DOHH2 (cell line): ENCODE data around the gene SLC35G3.

Source experiments
- CTCF ChIP-seq: fragments of 200-600 bp; sonication (generic); IDR thresholded peaks from one replicate; pipeline ENCODE4 v1.5.1; 2014; ENCODE audit warnings: antibody characterized with exemption, mild to moderate bottlenecking, low read depth, low read length; ENCODE audit not compliant: poor library complexity, severe bottlenecking
- EZH2phosphoT487 ChIP-seq: fragments of 200-600 bp; sonication (generic); IDR thresholded peaks from 2 replicates; pipeline ENCODE4 v1.6.1; 2017; ENCODE audit warnings: borderline replicate concordance, mild to moderate bottlenecking, antibody characterized with exemption, low read length, moderate library complexity, mixed read lengths

- TF ChIP-seq CTCF: no peak
- no peak for TF ChIP-seq EZH2phosphoT487
These were observed 38.9 kb downstream of the SLC35G3 start for GRCh38 chr17:35155246-35155645.
